ENCODE data around the gene UNKL.

Gene UNKL

DNA sequence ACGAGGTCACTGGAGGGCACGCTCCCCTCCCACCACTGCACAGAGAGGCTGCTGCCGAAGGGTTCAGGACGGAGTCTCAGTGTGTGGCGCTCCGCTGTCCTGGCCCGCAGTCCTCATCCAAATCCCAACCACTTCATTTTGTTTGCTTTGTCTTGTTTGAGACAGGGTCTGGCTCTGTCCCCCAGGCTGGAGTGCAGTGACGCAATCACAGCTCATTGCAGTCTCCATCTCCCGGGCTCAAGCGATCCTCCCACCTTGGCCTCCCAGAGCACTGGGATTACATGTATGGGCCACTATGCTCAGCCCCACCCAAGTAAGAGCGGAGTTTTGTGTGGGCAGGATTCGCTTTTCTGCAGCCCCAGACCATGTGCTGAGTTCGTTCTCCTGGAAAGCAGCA is 12.7 kb downstream of the UNKL start:
- no peak for DNase-seq (ENCODE audit: low spot score)

DNA sequence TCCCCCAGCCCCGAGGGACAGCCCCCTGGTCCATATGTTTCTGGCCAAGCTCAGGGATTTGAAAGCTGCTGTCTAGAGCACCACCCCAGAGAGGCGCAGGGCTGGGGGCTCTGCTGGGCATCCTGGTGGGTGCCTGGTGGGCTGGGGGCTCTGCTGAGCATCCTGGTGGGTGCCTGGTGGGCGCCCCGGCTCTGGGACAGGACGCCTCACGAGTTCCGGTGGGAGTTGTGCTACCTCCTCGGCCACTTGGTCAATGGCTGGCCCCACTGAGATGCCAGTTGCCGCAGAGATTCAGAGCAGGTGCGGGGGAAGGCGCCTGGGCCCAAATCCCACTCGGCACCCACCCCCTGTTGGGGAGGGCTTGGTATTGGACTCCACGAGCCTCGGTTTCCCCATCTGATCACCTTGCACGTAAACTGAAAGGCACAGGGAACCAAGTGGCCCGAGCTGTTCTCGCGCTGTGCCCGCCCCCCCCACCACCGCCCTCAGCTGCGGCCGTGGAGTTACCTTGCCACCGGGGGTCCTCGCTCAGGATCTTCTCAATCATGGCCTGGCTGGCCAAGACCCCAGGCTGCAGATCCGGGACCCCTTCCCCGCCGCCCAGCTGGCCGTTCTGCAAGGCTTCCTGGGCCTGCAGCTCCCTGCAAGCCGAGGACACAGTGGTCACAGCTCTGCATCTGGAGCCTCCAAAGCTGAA is 13.3 kb downstream of the UNKL start:
- DNase-seq (ENCODE audit: low spot score): no peak

GRCh38 chr16:1398826-1399581 is 15.5 kb downstream of the UNKL start:
- no peak for DNase-seq (ENCODE audit: low spot score)

DNA sequence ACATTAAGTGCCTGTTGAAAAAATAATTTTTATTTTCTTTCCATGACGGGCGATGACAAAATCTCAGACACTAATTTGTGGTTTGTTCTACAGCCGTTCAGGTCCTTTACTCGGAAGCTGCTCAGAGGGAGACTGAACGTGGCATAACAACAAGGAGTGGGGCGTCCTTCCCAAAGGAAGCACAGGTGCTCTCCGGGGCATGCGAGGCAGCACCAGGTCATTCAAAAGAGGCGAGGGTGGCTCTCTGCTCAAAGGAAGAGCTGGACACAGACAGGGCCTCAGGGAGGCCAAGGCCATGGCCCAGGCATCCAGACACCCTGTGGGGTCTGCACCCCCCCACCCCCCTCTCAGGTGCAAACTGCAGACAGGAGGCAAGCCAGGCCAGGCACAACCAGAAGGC is 16.2 kb downstream of the UNKL start:
- DNase-seq (ENCODE audit: low spot score): no peak

DNA sequence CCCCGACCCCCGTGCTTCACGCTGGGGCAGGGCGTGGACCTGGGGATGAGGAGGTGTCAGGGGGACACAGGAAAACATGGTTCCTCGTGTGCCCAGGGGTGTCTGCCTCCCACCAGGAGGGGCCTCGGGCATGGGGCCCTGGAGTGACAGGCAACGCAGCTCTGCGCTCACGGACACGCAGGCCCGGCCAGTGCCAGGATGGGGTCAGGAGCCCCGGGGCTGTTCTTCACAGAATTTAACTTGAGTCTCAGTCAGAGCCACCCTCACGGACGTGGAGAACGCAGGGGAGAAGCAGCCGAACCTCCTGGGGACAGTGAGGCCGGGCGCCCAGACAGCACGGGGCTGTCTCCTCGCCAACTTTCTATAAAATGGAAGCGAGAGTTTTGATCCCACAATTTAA is 16.7 kb downstream of the UNKL start:
- no peak for DNase-seq (ENCODE audit: low spot score)

DNA sequence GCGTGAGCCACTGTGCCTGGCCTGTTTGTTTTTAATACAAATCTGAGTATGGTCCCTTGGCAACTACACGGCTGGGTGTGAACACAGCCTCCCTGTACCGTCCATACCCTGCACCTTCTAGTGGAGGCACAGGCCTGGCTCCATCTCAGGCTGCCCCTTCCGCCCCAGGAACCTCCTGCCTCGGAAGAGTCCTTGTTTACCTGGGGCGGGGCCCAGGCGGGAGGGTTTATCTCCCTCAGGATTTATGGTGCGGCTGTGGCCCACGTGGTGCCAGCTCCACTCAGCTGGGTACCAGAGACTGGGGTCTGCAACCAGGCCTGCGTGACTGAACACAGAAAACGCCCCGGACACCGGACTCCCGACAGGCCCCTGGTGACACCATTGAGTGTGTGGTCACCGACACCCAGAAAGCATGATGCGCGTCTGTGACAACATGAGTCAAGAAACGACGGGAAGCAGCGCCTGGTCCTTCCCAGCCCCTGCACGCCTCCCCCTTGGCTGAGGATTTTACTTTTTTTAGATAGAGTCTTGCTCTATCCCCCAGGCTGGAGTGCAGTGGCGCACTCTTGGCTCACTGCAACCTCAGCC is 19.0 kb downstream of the UNKL start:
- no peak for DNase-seq (ENCODE audit: low spot score)

- DNase-seq (ENCODE audit: low spot score): no peak
Measured at GRCh38 chr16:1394367-1394951, 20.0 kb downstream of the UNKL start.

DNA sequence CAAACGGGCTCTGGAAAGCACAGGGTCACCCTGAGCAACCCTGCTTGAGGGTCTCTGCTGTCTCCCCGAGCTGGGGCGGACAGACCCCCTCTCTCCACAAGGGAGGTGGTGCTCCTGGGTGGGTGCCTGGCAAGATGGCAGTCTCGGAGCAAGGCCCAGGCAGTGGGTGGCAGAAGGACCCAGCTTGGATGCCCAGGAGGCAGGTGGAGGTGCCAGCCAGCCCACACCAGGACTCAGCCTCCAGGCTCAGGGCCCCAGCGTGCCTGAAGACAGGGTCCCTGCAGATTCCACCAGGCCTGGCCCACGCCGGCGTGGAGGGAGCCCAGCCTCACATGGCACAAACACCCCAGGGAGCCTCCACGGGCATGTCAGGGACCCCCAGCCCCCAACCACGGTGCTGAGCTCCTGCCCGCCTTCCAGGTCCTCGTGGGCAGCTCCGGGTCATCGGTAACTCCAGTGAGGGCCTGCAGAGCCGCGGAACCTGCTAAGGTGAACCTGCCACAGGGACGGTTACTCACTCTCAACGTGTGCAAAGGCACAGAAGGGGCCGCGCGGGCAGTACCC is 20.8 kb downstream of the UNKL start:
- DNase-seq (ENCODE audit: low spot score): no peak

DNA sequence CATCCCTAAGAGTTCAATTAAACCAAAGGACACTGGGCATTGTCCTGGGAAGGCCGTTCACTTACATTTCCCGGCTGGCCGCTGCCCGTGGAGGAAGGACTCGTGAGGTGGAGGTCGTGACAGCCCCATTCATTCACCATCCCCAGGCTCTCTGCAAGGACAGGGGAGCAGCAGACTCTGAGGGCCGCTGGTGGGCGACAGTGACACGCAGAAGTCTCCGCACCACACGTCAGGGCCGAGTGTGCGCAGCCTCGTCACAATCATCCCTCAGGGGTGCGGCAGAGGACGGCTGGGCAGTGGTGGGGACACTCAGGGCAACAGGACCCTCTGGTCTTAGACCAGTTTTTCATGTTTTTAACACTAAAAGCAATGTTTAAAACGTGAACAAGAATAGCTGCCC is 21.7 kb downstream of the UNKL start:
- DNase-seq (ENCODE audit: low spot score): no peak

GRCh38 chr16:1390239-1390779 is 24.2 kb downstream of the UNKL start:
- no peak for DNase-seq (ENCODE audit: low spot score)

DNA sequence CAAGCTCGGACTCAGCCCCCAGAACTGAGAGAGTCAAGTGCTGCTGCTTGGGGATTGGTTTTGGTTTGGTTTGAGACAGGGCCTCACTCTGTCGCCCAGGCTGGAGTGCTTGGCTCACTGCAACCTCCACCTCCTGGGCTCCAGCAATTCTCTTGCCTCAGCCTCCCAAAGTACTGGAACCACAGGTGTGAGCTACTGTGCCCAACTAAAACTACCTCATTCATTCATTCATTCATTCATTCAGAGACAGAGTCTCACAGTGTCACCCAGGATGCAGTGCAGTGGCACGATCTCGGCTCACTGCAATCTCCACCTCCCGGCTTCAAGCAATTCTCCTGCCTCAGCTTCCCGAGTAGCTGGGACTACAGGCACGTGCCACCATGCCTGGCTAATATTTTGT is 24.7 kb downstream of the UNKL start:
- no peak for DNase-seq (ENCODE audit: low spot score)

DNA sequence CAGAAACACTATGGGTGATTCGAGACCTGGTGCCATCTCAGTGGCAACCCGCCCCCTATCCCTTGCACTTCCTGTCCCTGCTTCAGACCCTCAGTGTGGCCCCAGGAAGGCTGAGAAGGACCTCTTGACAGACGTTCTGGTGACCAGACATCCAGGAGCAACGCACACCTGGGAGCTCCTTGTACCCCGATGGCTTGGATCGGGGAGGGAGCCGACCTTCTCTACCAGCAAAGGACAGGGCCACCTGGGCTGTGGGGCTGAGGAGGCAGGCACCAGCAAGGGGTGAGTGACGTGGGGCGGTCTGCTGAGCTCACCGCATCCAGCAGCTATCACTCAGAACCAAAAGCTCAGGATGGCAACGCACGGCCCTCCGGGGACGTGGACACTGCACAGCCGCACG is 27.2 kb downstream of the UNKL start:
- no peak for DNase-seq (ENCODE audit: low spot score)

DNA sequence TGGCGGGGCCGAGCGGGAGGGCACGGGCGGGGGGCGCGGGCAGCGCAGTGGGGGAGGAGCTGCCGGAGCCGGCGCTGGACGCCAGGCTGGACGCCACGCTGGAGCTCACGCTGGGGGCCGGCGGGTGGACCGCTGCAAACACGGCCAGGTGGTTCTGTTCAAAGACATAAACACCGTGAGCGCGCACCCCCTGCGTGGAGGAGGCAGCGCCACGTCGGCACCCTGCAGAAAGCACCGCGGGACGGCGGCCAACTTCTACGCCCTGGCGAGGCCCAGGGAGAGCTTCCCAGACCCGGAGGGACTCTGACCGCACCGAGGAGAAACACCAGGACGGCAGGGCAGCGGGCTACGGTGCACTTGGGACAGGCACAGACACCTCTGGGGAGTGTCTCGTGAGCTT is 29.3 kb downstream of the UNKL start:
- no peak for DNase-seq (ENCODE audit: low spot score)

DNA sequence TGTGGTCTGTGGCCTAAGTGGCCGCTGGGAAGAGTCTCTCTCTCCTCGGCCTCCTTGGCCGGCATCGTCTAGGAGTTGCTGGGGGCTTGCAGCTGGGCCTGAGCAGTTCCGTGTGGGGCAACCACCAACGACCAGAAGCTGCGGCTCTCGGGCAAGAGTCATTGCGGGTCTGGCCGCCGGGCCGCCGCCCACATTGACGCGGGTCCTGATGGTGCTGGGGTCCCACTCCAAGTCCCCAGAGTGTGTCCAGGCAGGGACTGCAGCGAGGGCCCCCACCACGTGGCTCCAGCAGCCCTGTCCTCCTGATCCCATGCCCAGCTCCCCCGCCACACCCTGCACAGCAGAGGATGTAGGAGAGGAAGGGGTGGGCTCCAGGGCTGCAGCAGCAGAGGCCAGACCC is 30.9 kb downstream of the UNKL start:
- DNase-seq (ENCODE audit: low spot score): no peak

DNA sequence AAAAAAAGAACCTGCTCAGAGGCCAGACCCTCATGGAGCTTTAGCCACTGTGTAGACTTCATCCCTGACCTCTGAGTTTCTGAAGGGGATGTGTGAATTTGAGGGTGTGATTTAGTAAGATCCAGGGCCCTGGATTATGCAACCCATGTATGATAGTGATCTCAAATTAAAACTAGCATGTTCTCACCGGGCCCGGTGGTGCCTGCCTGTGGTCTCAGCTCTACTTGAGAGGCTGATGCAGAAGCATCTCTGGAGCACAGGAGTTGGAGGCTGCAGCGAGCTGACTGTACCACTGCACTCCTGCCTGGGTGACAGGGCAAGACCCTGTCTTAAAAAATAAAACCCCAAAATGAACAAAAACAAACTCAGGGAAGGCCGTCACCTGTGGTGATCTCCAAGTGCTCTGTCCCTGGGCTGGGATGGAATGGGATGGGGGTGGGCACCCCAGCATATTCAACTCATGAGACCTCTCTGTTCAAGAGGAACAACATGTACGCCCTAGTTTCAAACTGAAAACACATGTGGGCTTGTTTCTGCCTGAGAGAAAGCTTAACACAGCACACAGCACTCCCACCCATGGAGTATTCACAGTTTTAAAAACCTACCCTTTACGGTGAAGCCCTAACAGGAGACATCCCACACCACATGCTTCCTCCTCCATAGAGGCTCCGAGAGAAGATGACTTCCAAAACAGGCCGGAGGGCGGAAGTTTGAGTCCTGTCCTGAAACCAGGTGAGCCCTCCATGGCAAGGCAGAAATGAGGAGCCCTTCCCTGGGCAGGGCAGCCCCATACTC is 32.7 kb downstream of the UNKL start:
- DNase-seq (ENCODE audit: low spot score): no peak

DNA sequence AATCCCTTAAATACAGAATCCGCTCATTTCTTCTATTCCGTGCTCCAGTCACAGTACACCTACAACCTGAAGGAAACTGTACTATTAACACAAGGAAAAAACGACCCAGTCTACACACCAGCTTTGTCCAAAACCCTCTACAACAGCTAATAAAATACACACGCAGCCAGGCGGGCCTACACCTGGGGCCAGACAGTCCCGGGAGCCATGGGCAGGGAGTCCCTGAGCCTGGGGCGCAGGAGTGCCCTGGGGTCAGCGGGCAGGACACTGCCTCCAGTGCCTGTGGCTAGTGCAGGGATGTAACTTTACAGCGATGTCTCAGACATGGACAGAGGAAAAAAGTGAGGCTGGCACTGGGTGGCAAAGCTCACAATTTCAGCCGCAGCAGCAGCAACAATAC is 34.3 kb downstream of the UNKL start:
- DNase-seq (ENCODE audit: low spot score): no peak

GRCh38 chr16:1379304-1380076 is 35.0 kb downstream of the UNKL start:
- peak; percentile 94 for DNase-seq (ENCODE audit: low spot score)

DNA sequence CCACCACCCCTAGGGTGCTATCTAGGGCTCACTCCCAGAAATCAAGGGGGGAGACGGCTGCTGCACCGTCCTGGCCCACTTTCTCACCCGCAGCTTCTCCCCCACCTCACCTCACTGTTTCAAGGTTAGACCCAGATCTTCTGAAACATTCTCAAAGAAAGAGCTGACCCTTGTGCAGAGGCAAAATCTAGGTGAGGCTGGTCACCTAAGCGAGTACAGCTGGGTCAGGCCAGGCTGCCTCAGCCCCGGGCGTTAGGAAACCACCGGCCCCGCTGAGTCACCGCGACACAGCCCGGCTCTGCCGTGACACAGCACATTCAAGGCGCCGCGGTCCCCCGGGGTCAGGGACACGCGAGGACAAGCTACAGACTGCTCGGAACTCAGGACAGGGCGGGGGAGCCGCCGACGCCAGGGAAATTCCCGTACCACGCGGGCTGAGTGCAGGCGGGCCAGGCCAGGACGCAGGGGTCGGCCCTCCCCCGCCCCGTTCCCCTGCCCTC is 35.6 kb downstream of the UNKL start:
- peak; percentile 92 for DNase-seq (ENCODE audit: low spot score)

DNA sequence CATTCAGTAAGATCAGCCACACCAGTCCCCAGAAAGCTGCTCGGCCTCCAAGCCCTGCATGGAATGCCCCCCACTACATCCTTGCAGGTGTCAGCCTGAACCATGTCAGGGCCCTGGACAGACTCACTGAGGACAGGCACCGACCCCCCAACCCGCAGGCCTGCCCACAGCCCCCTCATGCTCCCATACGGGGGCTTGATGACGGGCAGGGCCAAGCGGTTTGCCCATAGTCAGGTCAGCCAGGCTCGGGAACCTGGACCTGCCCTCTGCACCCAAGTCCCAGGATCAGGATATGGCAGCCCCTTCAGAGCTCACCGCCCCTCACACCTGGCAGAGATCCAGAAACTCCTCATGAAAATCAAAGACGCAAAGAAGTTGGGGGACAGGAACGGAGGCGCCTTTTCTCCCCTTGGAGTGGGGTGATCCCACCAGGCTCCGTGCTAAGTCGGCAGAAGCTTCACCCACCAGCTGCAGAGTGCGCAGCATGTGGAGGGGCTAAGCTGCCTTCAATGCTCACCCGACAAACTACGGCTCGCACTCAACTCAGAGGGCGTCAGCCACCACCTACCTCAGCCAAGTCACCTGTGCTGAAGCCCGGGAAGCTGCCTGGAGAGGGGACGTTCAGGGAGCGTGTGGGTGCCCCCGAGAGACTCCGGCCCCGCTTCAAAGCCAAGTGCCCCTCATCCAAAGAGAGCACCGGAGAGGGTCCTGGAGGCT is 36.3 kb downstream of the UNKL start:
- DNase-seq (ENCODE audit: low spot score): no peak

DNA sequence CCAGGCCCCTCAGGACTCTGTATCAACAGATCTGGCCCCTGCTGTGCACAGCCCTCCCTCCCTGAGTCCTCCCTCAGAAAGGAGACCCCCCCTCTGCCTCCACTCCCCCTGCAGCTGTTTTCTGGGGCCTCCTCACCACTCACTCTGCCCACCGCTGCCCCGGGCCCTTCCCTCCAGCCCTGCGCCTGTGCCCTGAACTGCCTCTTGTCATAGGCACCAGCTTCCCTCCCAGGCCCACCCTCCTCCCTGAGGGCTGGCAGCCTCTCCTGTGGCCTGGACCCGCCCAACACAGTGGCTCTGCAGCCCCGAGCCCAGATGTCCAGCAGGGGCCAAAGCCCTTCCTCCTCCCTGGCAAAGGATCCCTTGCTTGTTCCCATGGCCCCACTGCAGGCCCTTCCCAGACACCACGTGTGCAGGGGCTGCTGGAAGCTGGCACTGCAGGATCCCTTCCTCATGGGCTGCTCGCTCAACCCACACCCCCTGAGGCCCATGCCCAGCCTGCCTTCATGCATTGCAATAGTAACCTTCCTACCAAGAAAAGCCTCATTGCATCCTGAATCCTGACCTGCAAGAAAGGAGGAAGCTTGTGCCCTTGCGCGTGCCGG is 37.0 kb downstream of the UNKL start:
- DNase-seq (ENCODE audit: low spot score): no peak
